Erythroblast (primary cell): Measurements from ENCODE around the gene CELF5.
A peak's percentile ranks its signal among the peaks of the same experiment; 100 is the strongest.
"Not testable (repeated sequence)": the region's sequence is repeated elsewhere in the genome, so short reads cannot be mapped to it uniquely, and the experiment has no call there.

Source experiments
- DNase-seq, 2 experiments: peaks; one replicate each; lab custom pipeline; 2025; lab: John Stamatoyannopoulos, UW
- GATA1 ChIP-seq: IDR thresholded peaks from 2 replicates; pipeline ENCODE4 v1.6.1; 2011; ENCODE audit warnings: low read depth, mild to moderate bottlenecking, control low read depth, low read length, moderate library complexity
- POLR2A ChIP-seq: IDR thresholded peaks from 2 replicates; pipeline ENCODE4 v1.6.1; 2011; ENCODE audit warnings: mild to moderate bottlenecking, low read length

CELF5 gene

DNA sequence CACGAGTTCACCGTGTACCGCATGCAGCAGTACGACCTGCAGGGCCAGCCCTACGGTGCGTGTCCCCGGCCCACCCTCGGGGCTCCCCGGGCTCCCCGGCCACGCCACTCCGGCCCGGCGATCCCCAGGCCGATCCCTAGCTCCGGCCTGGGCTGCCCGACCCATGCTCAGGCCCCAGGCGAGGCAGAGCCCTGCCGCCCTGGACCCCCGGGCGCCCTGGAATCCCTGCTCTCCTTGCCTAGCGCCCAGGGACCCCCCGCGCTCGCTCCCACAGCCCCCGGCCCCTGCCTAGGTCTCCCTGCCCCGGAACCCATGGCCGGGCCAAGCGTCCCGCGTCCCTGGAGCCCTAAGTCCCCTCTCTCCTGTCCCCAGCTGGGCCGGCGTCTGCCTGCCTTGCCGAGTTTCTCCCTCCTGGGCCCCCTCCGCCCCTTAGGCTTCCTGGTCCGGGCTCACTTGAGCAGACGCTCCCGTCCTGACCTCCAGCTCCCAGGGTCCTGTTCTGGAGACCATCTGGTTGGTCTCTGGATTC lies 38.2 kb upstream of the CELF5 start:
- no peak for TF ChIP-seq POLR2A
- no peak for TF ChIP-seq GATA1
- DNase-seq: peak in 1 of 2 experiments; percentile 56

GRCh38 chr19:3186891-3187661 lies 37.4 kb upstream of the CELF5 start:
- no peak for TF ChIP-seq POLR2A
- no peak for TF ChIP-seq GATA1
- no peak for DNase-seq

GRCh38 chr19:3187662-3188511 lies 36.6 kb upstream of the CELF5 start:
- no peak for DNase-seq
- TF ChIP-seq GATA1 (no peak), POLR2A (no peak)

DNA sequence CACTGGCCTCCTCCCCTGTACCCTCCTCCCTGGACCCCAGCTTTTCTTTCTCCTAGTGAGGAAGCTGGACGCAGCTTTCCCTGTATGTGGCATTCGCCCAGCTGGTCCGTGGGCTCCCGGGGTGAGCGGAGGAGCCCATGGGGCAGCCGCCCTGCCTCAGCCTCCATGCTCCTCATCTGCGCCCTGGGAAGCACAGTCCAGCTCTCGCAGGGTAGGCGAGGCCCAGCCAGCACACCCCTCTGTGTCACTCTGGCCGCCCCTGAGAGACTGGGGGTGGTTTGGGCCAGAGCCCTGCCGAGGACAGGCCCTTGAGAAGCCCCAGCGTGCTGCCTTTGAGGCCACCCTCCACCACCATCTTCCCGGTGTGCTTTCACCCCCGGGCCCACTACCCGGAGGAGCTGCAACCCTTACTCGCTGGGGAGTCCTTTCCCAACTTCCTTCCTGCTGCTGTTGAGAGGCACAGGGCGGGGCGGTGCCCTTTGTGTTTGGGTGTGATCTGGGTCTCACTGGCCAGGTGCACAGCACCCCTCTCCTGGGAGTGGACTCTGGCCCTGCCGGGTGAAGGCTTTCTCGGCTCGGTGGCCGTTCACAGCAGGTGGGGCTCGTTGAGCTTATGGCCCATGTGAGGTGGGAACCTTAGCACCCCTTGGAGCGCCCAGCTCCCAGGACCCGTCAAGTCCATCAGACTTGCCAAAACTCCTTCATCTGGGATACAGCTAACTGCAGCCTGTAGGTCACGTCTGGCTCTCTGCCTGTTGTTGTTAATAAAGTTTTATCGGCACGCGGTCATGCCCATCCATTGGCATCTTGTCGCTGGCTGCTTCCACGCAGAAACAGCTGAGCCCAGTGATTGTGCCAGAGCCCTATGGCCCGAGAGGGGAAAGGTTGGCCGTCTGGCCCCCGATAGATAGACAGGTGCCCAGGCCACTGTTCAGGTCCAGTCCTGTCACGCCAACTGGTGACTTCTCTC lies 35.5 kb upstream of the CELF5 start:
- no peak for DNase-seq
- no peak for TF ChIP-seq GATA1
- no peak for TF ChIP-seq POLR2A

DNA sequence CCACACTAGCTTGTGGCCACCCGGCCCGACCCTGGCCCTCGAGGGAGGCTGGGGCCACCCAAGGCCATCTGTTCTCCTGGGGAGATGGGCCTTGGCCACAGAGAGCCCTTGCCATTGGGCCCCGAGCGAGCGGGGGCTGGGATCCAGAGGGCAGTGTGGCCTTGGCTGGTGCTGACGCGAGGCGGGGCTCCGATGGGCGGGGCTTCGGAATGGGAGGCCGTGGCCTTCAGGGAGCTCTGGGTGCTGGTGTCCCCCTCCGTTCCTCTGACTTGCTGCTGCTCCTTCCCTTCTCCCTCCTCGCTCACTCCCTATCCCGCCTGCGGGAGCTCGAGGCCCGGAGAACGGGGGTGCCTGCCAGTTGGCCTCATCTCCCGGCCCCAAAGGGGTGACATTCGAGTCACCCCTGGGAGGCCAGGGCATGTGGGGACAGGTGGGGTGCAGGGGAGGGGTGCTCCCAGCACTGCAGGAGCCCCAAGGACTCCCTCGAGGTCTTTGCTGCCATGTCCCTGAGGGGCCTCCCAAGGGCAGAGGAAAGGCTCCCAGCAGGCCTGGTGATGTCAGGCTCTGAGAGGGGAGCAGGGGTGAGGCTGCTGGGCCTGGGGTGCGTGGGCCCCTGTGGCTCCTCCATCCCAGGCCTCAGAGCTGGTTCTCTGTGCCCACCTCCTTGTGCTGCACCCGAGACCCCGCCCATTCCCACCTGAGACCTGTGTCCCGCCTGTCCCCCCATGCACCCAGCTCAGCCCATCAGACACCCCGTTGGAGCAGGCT lies 34.6 kb upstream of the CELF5 start:
- no peak for DNase-seq
- TF ChIP-seq GATA1 (no peak), POLR2A (no peak)

GRCh38 chr19:3190470-3190770 lies 34.0 kb upstream of the CELF5 start:
- no peak for TF ChIP-seq POLR2A
- no peak for TF ChIP-seq GATA1
- no peak for DNase-seq

GRCh38 chr19:3190921-3191805 lies 33.3 kb upstream of the CELF5 start:
- TF ChIP-seq GATA1: no peak
- no peak for DNase-seq

DNA sequence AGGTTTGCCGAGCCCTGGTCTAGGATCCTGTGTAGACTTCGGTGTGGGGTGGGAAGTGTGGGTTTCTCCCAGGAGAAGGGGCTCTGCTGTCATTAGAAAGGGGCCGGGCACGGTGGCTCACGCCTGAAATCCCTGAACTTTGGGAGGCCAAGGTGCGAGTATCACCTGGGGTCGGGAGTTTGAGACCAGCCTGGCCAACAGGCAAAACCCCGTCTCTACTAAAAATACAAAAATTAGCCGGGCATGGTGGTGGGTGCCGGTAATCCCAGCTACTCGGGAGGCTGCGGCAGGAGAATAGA lies 32.7 kb upstream of the CELF5 start:
- DNase-seq: not testable (repeated sequence)

DNA sequence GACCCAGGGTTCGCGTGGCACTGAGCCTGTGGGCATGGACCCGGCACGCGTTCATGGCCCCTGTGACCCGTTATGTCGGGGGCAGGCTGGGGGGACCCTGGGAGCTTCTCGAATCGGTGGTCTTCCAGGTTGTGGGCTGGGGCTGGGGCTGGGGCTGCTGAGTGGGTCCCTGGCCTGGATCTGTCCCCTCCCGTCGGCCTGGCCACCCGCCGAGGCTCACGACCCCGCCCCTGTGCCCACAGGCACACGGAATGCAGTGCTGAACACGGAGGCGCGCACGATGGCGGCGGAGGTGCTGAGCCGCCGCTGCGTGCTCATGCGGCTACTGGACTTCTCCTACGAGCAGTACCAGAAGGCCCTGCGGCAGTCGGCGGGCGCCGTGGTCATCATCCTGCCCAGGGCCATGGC lies 32.2 kb upstream of the CELF5 start:
- DNase-seq: no peak

GRCh38 chr19:3192684-3193083 lies 31.8 kb upstream of the CELF5 start:
- TF ChIP-seq POLR2A: no peak
- TF ChIP-seq GATA1: no peak
- no peak for DNase-seq

More for the DNA sequence above, 32.2 kb upstream of the CELF5 start:
- TF ChIP-seq GATA1 (no peak), POLR2A (no peak)

DNA sequence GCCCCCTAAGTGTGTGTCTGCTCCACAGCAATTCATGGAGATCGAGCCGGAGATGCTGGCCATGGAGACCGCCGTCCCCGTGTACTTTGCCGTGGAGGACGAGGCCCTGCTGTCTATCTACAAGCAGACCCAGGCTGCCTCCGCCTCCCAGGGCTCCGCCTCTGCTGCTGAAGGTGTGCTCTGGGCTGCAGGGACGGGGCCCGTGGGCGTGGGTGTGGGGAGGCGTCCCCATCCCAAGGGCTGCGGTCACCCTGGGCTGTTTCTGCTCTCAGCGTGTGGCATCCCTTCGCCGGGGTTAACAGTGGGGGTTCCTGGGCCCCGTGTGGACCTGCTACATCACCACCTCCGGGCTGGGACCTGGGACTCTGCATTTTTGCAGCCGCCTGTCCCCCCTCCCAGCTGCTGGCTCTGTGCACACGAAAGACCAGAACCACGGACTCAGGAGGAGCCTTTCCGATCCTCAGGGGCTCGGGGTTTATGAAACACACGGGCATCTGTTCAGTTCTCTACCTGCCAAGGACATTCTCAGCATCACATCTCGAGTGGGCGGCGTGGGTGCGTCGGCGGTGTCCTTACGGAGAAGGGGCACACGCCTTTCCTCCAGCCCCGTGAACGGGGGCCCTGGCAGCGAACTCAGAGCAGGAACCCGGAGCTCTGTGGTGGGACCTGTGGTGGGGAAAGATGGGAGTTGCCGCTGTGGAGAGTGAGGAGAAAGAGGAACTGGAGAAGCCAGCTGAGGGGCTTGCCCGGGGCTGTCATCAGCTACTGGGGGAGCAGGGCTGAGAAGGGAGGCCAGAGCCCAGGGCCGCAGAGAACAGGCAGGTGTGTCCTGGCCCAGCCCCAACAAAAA lies 31.0 kb upstream of the CELF5 start:
- peak in 1 of 2 experiments; percentile 49 for DNase-seq
- TF ChIP-seq GATA1 (no peak), POLR2A (no peak)
